Activated T-cell treated with anti-CD3 and anti-CD28 coated beads, Interleukin-2, amount 50 U/mL, for 48 hours (primary cell): ENCODE measurements around the gene TPCN1.

Source experiments
- DNase-seq, 2 experiments: peaks; one replicate each; pipeline ENCODE4 v3.0.0-alpha.2; 2020

The TPCN1 gene

GRCh38 chr12:113221181-113221996 lies at the start of gene TPCN1:
TSS of gene TPCN1 (plus strand) at chr12:113221464. CDS start at chr12:113226853, 5,389 bp downstream.
- peak; percentile 99 to 100 for DNase-seq

- DNase-seq: no peak
Measured at GRCh38 chr12:113171543-113171942, 49.7 kb upstream of the TPCN1 start.

GRCh38 chr12:113172185-113172584 lies 49.1 kb upstream of the TPCN1 start:
- DNase-seq: no peak

GRCh38 chr12:113173081-113173698 lies 48.1 kb upstream of the TPCN1 start:
- no peak for DNase-seq

- DNase-seq: peak; percentile 88 to 89
Measured at GRCh38 chr12:113174461-113175384, 46.5 kb upstream of the TPCN1 start.

GRCh38 chr12:113179023-113179422 lies 42.2 kb upstream of the TPCN1 start:
- no peak for DNase-seq

GRCh38 chr12:113180333-113180732 lies 40.9 kb upstream of the TPCN1 start:
- no peak for DNase-seq

GRCh38 chr12:113181975-113182374 lies 39.3 kb upstream of the TPCN1 start:
- no peak for DNase-seq

GRCh38 chr12:113183030-113183589 lies 38.2 kb upstream of the TPCN1 start:
- DNase-seq: no peak

GRCh38 chr12:113184098-113184899 lies 37.0 kb upstream of the TPCN1 start:
- no peak for DNase-seq

GRCh38 chr12:113184900-113185179 lies 36.4 kb upstream of the TPCN1 start:
- DNase-seq: peak; percentile 93 to 95

- peak; percentile 90 for DNase-seq
Measured at GRCh38 chr12:113185180-113186032, 35.9 kb upstream of the TPCN1 start, which contains the start of the genes DDX54 and RITA1. TSS of gene DDX54 (minus strand) at chr12:113185478. CDS start at chr12:113185451, 27 bp downstream. TSS of gene RITA1 (plus strand) at chr12:113185721. CDS start at chr12:113186747, 1,026 bp downstream.

GRCh38 chr12:113186033-113186365 lies 35.3 kb upstream of the TPCN1 start:
- no peak for DNase-seq

- DNase-seq: no peak
Measured at GRCh38 chr12:113186666-113187325, 34.5 kb upstream of the TPCN1 start.

- no peak for DNase-seq
Measured at GRCh38 chr12:113189361-113189760, 31.9 kb upstream of the TPCN1 start.

GRCh38 chr12:113190761-113191160 lies 30.5 kb upstream of the TPCN1 start:
- no peak for DNase-seq

GRCh38 chr12:113191227-113191626 lies 30.0 kb upstream of the TPCN1 start:
- DNase-seq: no peak

GRCh38 chr12:113194971-113195391 lies 26.3 kb upstream of the TPCN1 start:
- DNase-seq: no peak

- DNase-seq: no peak
Measured at GRCh38 chr12:113195598-113195997, 25.7 kb upstream of the TPCN1 start.

GRCh38 chr12:113196582-113196981 lies 24.7 kb upstream of the TPCN1 start:
- no peak for DNase-seq

- DNase-seq: peak; percentile 61 to 68
Measured at GRCh38 chr12:113196990-113197389, 24.3 kb upstream of the TPCN1 start.
